HCT116 (cell line): Measurements from ENCODE around the gene IRF4.

Experiments used
- CTCF ChIP-seq, 3 experiments: fragments of 200-600 bp in 1 of 3; sonication (generic) in 1 of 3; IDR thresholded peaks in 2 of 3; conservative IDR thresholded peaks in 1 of 3; 2 replicates each; pipeline ENCODE4 v1.5.1; 2012 to 2017; ENCODE audit warnings: low read depth in 2 of 3, low read length in 2 of 3, antibody characterized with exemption in 1 of 3, borderline replicate concordance in 1 of 3, control low read depth in 1 of 3, mild to moderate bottlenecking in 1 of 3, mixed read lengths in 1 of 3, mixed run types in 1 of 3, moderate library complexity in 1 of 3; ENCODE audit not compliant: insufficient read depth in 1 of 3
- POLR2AphosphoS5 ChIP-seq: IDR thresholded peaks from 2 replicates; pipeline ENCODE4 v1.6.1; 2011; ENCODE audit warnings: mild to moderate bottlenecking, low read depth, low read length, moderate library complexity

GRCh38 chr6:347951-348859 is 43.3 kb upstream of the IRF4 start:
- TF ChIP-seq POLR2AphosphoS5 = no peak
- TF ChIP-seq CTCF (IDR thresholded peaks at IDR 0.05 in 2 of 3, conservative IDR thresholded peaks at IDR 0.05 in 1 of 3; ENCODE audit: borderline replicate concordance in 1 of 3, insufficient read depth in 1 of 3, low read depth in 2 of 3, low read length in 2 of 3) = no peak
